ENCODE measurements around the gene GRIN1.

GRIN1 gene

DNA sequence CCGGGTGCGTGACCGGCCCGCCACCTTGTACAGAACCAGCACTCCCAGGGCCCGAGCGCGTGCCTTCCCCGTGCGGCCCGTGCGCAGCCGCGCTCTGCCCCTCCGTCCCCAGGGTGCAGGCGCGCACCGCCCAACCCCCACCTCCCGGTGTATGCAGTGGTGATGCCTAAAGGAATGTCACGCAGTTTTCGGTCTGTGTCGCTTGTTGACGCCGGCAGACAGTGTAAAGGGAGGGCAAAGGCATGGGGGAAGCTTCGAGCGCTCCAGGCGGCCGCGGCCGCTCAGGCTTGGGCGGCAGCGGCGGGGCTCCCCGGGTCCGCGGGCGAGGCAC is 29.6 kb downstream of the GRIN1 start:
- H3K4me1 ChIP-seq (ENCODE audit: control insufficient read depth, insufficient read depth, low read length, poor library complexity, severe bottlenecking): no peaks in the 10 kb centered on the region
- no peak overlapping the region for H3K27ac ChIP-seq (ENCODE audit: low read depth, low read length, severe bottlenecking)
- H3K4me3 ChIP-seq (ENCODE audit: extremely low read depth, insufficient read depth, low read length, poor library complexity, severe bottlenecking): peak overlapping the region; percentile 19
- no peaks in the 10 kb centered on the region for H3K36me3 ChIP-seq (ENCODE audit: control insufficient read depth, insufficient read depth, low read length)
- 1 to 2% methylated on average over 28 to 31 of the region's 36 CpGs for WGBS, 2 experiments (ENCODE audit: insufficient coverage in 2 of 2)
- H3K9me3 ChIP-seq (ENCODE audit: control insufficient read depth, low read length): no peaks in the 10 kb centered on the region

DNA sequence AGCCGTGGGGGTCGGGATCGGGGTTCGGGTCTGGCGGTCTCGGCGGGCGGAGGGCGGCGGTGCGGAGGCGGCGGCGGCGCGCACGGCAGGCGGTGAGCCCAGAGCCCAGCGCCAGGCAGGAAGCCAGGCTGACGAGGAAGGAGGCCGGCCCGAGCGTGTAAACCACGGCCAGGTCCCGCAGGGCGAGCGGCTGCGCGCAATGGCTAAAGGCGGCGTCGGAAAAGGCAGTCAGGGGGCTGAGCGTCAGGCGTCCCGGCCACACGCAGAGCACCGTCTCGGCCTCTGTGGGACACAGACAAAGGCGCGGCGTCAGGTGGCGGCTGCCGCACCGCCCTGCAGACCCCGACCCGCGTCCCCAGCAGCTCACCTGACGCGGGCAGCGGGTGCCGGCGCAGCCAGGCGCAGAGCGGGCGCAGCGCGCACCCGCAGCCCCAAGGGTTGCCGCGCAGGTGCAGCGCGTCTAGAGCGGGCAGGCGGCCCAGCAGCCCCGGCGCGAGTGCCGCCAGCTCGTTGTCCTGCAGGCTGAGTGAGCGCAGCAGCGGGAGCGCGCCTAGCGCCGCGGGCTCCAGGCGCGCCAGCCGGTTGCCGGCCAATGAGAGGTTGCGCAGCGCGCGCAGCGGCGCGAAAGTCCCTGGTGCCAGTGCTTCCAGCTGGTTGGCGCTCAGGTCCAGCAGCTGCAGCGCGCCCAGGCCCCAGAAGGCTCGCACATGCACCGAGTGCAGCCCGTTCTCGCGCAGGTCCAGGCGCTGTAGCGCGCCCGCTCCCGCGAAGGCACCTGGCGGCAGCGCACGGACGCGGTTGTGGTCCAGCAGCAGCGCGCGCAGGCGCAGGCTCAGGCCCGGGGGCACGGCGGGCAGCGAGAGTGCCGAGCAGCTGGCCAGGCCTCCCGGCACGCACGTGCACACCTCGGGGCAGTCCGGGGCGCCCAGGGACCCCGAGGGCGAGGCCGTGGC is 30.2 kb downstream of the GRIN1 start:
- H3K27ac ChIP-seq (ENCODE audit: low read depth, low read length, severe bottlenecking): no peak overlapping the region

DNA sequence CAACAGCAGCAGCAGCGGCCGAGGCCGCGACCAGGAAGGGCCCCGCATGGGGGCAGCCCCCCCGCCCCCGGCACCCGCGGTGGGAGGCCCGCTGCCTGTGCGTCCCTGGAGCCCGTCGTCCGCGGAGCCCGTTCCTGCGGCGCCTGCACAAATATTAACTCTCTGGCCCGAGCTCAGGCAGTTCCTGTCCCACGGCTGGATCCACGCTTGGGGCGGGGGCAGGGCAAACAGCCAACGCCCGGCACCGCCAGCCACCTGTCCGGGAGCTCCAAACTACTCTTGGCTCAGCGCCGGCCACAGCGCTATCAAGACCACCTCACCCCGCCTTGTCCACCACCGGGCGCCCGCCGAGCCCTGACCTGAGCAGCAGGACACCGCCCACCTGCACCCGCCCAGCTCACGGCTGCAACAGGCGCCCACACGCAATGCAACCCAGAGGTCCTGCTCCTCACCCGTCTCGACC is 31.0 kb downstream of the GRIN1 start, which contains the start of gene LRRC26:
Gene LRRC26 (minus strand): TSS at position 156 of the 463 bp plus-strand sequence. CDS start 108 bp downstream, at position 48.
- 20% methylated on average over 26 to 37 of the region's 41 CpGs for WGBS, 2 experiments (ENCODE audit: insufficient coverage in 2 of 2)
- H3K9me3 ChIP-seq (ENCODE audit: control insufficient read depth, low read length): no peaks in the 10 kb centered on the region
- H3K4me3 ChIP-seq (ENCODE audit: extremely low read depth, insufficient read depth, low read length, poor library complexity, severe bottlenecking): peak within 1 kb of the TSS; percentile 19
- H3K36me3 ChIP-seq (ENCODE audit: control insufficient read depth, insufficient read depth, low read length): no peaks in the 10 kb centered on the region
- H3K27ac ChIP-seq (ENCODE audit: low read depth, low read length, severe bottlenecking): no peak within 1 kb of the TSS
- no peaks in the 10 kb centered on the region for H3K4me1 ChIP-seq (ENCODE audit: control insufficient read depth, insufficient read depth, low read length, poor library complexity, severe bottlenecking)

More for the DNA sequence above, 30.2 kb downstream of the GRIN1 start:
- 1% methylated on average over 100 to 110 of the region's 124 CpGs for WGBS, 2 experiments (ENCODE audit: insufficient coverage in 2 of 2)
- H3K9me3 ChIP-seq (ENCODE audit: control insufficient read depth, low read length): no peaks in the 10 kb centered on the region
- no peaks in the 10 kb centered on the region for H3K36me3 ChIP-seq (ENCODE audit: control insufficient read depth, insufficient read depth, low read length)
- H3K4me1 ChIP-seq (ENCODE audit: control insufficient read depth, insufficient read depth, low read length, poor library complexity, severe bottlenecking): no peaks in the 10 kb centered on the region
- H3K4me3 ChIP-seq (ENCODE audit: extremely low read depth, insufficient read depth, low read length, poor library complexity, severe bottlenecking): peak overlapping the region; percentile 19

DNA sequence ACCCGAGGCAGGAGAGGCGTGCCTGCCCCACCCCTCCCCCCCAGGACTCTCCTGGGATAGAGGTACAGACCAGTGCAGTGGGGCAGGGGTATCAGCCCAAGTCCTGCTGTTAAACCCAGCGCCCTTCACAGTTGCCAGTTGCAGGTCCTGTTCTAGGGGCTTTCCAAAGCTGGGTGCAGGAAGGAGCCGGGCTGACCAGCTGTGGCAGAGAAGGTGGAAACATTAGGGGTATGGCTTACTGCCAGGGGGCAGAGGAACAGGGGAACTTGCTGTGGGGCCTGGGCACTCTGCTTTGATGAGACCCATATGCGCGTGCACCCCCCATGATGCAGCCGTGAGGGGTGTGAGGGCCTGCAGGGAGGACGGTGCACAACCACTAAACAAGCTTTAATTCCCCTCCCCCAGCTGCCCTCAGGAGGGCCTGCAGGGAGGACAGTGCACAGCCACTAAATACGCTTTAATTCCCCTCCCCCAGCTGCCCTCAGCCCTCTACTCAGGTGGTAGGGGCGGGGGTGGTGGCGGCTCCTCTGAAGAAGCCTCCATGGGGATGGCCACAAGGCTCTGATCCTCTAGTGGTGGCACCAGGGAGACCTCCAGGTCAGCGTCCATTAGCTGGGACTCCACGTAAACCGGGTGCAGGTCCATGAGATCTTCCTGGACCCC is 31.7 kb downstream of the GRIN1 start:
- Histone ChIP-seq H3K27ac (ENCODE audit: low read depth, low read length, severe bottlenecking) (no peak overlapping the region), H3K4me1 (ENCODE audit: control insufficient read depth, insufficient read depth, low read length, poor library complexity, severe bottlenecking) (no peaks in the 10 kb centered on the region), H3K4me3 (ENCODE audit: extremely low read depth, insufficient read depth, low read length, poor library complexity, severe bottlenecking) (no peak overlapping the region), H3K9me3 (ENCODE audit: control insufficient read depth, low read length) (no peaks in the 10 kb centered on the region), H3K36me3 (ENCODE audit: control insufficient read depth, insufficient read depth, low read length) (no peaks in the 10 kb centered on the region)
- WGBS, 2 experiments (ENCODE audit: insufficient coverage in 2 of 2): 56 to 64% methylated on average over 4 to 8 of the region's 14 CpGs

DNA sequence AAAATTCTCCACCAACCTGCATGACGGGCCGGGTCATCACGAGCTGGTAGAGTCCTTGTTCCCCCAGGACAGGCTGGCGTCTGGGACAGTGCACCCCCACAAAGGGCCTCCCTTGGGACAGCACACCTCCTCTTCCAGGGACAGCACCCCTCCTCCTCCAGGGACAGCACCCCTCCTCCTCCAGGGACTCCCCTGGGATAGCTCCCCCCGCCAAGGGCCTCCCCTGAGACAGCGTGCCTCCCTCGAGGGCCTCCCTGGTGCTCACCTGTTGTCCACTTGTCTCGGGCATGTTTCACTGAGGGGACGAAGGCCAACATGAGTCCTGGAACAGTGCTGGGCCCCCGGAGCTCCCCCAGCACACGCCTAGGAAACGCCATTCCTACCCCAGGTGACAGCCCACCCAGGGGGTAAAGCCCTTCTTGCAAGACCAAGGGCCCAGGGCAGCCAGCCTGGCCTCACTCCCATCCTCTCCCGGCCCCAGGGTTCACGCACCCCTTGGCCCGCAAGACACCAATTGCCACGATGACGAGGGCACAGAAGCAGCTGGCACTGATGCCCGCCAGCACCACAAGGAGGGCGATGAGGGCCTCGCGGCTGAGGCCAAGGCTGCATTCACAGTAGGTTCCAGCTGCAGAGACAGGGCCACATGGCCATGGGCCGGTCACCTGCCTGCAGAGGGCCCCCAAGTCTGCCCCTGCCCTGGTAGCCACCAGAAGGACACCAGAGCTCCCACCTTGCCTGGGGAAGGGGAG is 32.4 kb downstream of the GRIN1 start:
- Histone ChIP-seq H3K4me3 (ENCODE audit: extremely low read depth, insufficient read depth, low read length, poor library complexity, severe bottlenecking) (no peak overlapping the region), H3K4me1 (ENCODE audit: control insufficient read depth, insufficient read depth, low read length, poor library complexity, severe bottlenecking) (no peaks in the 10 kb centered on the region), H3K9me3 (ENCODE audit: control insufficient read depth, low read length) (no peaks in the 10 kb centered on the region), H3K27ac (ENCODE audit: low read depth, low read length, severe bottlenecking) (no peak overlapping the region), H3K36me3 (ENCODE audit: control insufficient read depth, insufficient read depth, low read length) (no peaks in the 10 kb centered on the region)
- 86 to 89% methylated on average over 20 to 22 of the region's 22 CpGs for WGBS, 2 experiments (ENCODE audit: insufficient coverage in 2 of 2)

DNA sequence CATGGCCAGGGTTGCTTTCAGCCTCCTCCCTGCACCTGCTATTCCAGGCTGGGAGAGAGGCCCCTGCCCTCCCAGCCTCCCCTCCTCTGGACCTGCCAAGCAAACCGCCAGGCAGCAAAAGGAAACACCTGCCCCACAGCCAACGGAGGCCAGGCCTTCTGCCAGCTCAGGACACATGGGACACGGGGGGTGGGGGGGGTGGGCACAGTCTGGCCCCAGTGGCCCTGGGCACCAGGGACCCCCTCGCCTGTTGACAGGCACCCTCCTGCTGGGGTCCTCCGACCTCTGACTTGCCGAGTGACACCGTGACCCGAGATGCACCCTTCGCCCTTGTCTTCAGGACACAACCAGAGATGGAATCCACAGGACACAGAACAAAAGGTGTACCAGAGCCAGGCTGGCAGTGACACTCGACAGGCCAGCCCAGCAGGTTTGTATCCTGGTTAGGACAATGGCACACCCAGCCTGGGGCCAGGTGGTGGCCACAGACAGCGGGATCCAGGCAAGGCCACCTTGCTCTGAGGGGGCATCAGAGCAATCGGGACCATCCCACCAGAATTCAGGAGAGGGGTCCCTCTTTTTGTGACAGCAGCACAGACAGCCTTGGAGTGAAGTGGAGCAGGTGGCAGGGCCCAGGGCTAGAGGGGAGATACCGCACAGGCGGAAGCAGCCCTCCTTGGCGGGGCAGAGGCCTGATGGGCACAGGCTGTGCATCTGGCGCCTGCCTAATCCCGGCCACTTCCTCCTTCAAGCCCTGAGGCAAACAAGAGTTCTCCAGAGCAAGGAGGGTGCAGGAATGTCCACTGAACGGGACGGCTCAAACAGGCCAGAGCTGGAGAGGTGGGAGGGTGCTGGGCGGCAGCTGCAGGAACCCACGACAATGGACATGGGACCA is 34.2 kb downstream of the GRIN1 start:
- peaks cover 3% of the 10 kb centered on the region for H3K4me1 ChIP-seq (ENCODE audit: control insufficient read depth, insufficient read depth, low read length, poor library complexity, severe bottlenecking)
- WGBS, 2 experiments (ENCODE audit: insufficient coverage in 2 of 2): 79 to 87% methylated on average over 16 to 21 of the region's 21 CpGs
- H3K27ac ChIP-seq (ENCODE audit: low read depth, low read length, severe bottlenecking): no peak overlapping the region
- H3K36me3 ChIP-seq (ENCODE audit: control insufficient read depth, insufficient read depth, low read length): peaks cover 7% of the 10 kb centered on the region
- no peak overlapping the region for H3K4me3 ChIP-seq (ENCODE audit: extremely low read depth, insufficient read depth, low read length, poor library complexity, severe bottlenecking)
- H3K9me3 ChIP-seq (ENCODE audit: control insufficient read depth, low read length): no peaks in the 10 kb centered on the region

DNA sequence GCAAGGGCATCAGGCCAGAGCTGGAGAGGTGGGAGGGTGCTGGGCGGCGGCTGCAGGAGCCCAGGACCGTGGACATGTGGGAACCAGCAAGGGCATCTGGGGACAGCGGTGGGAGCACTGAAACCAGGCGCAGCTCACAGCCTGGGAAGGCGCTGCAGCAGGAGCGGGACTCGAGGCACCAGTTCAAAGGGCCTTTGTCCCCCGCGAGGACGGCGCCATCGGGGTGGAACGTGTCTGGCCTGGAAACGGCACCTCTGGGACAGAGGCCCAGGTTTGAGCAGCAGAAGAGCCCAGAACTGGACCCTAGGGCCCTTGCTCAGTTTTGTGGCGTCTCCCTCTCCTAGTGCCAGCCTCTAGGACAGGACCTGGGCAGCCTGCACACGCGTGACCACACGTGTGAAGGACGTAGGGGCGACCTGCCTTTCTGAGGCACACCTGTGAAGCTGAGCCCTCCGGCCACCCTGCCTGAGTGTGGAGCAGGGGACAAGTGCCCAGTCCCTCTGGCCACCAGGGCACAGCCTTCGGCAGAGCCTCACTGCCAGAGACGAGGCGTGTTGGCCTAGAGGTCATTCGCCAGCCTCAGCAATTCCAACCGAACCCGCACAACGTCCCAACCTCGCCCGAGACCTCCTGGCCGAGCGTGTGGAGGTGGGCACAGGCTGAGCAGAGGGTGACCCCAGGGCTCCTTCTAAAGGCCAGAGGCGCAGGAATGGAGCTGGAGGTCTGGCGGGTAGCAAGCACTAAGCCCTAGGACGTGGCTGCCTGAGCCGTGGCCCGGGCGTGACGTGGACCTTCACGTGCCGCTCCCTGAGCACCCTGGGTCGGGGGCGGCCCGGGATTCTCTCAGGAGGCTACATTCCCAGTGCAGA is 35.1 kb downstream of the GRIN1 start:
- H3K4me1 ChIP-seq (ENCODE audit: control insufficient read depth, insufficient read depth, low read length, poor library complexity, severe bottlenecking): peaks cover 11% of the 10 kb centered on the region
- WGBS, 2 experiments (ENCODE audit: insufficient coverage in 2 of 2): 89% methylated on average over 45 of the region's 45 CpGs
- H3K27ac ChIP-seq (ENCODE audit: low read depth, low read length, severe bottlenecking): no peak overlapping the region
- no peak overlapping the region for H3K4me3 ChIP-seq (ENCODE audit: extremely low read depth, insufficient read depth, low read length, poor library complexity, severe bottlenecking)
- H3K9me3 ChIP-seq (ENCODE audit: control insufficient read depth, low read length): no peaks in the 10 kb centered on the region
- peaks cover 7% of the 10 kb centered on the region for H3K36me3 ChIP-seq (ENCODE audit: control insufficient read depth, insufficient read depth, low read length)

DNA sequence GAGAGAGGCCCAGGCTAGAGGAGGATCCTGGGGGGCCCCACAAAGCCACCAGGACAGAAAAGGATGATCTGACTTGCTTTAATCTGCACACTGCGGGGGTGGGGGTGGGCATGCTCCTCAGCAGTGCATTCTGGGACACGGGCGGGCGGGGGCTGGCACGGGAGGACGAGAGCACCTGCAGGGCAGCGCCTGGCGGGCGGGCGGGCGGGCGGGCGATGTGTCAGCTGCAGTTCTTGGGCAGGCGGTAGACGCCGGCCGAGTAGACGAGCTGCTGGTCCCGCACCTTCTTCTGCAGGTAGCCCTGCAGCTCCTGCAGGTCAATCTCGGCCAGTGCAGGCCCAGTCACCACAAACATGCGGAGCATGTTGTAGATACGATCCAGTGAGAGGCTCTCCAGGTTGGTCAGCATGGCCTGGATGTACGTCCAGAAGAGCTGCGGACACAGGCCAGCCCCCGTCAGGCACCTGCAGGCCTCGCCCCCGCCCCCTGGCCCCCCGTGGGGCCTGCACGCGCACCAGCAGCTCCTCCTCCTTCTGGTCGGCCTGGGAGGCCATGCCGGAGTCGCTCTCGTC is 35.9 kb downstream of the GRIN1 start:
- Histone ChIP-seq H3K27ac (ENCODE audit: low read depth, low read length, severe bottlenecking) (no peak overlapping the region), H3K4me3 (ENCODE audit: extremely low read depth, insufficient read depth, low read length, poor library complexity, severe bottlenecking) (no peak overlapping the region), H3K9me3 (ENCODE audit: control insufficient read depth, low read length) (no peaks in the 10 kb centered on the region), H3K4me1 (ENCODE audit: control insufficient read depth, insufficient read depth, low read length, poor library complexity, severe bottlenecking) (peaks cover 11% of the 10 kb centered on the region), H3K36me3 (ENCODE audit: control insufficient read depth, insufficient read depth, low read length) (peaks cover 7% of the 10 kb centered on the region)
- WGBS, 2 experiments (ENCODE audit: insufficient coverage in 2 of 2): 33% methylated on average over 27 to 33 of the region's 34 CpGs

DNA sequence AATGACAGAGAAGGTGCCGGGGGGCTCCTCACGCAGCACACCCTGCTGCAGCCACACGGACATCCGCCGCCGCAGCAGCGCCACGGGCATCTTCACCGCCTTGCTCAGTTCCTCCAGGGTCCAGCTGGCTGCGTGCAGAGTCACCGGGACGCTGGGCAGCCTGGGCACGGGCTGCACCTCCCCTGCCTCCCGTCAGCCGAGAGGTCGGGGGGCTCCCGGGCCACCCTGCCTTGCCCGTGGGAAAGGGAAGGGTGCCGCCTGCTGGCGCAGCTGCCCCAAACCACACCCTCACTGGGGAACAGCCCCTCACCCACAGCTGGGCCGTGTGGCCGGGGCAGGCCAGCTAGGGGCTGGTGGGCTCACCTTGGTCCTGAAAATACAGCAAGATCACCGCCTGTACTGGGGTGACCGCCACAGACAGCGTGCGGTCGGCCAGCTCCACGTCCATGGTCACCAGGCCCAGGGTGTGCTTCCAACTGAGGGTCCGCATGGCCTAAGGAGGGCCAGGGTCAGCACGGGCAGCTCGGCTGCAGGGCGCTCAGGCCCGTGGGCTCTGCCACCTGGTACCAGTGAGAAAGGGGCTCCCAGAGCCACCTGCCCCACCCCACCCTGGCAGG is 36.5 kb downstream of the GRIN1 start:
- 44 to 52% methylated on average over 29 of the region's 33 CpGs for WGBS, 2 experiments (ENCODE audit: insufficient coverage in 2 of 2)
- H3K36me3 ChIP-seq (ENCODE audit: control insufficient read depth, insufficient read depth, low read length): peaks cover 13% of the 10 kb centered on the region
- H3K27ac ChIP-seq (ENCODE audit: low read depth, low read length, severe bottlenecking): no peak overlapping the region
- H3K4me3 ChIP-seq (ENCODE audit: extremely low read depth, insufficient read depth, low read length, poor library complexity, severe bottlenecking): no peak overlapping the region
- H3K4me1 ChIP-seq (ENCODE audit: control insufficient read depth, insufficient read depth, low read length, poor library complexity, severe bottlenecking): peaks cover 11% of the 10 kb centered on the region
- H3K9me3 ChIP-seq (ENCODE audit: control insufficient read depth, low read length): no peaks in the 10 kb centered on the region

Measured in mesodermal cell (in vitro differentiated cells).